ENCODE measurements around the gene ACAD9.
"Not testable (repeated sequence)": the region's sequence is repeated elsewhere in the genome, so short reads cannot be mapped to it uniquely, and the experiment has no call there.

ACAD9 gene

GRCh38 chr3:128902426-128902825 is 23.0 kb downstream of the ACAD9 start:
- DNase-seq: no peak

GRCh38 chr3:128903501-128903900 is 24.1 kb downstream of the ACAD9 start:
- DNase-seq: no peak

- no peak for DNase-seq
These were observed 26.8 kb downstream of the ACAD9 start for GRCh38 chr3:128906031-128906803.

GRCh38 chr3:128906804-128907525 is 27.5 kb downstream of the ACAD9 start:
- DNase-seq: no peak

GRCh38 chr3:128907706-128908445 is 28.5 kb downstream of the ACAD9 start:
- no peak for DNase-seq

- DNase-seq: no peak
These were observed 29.5 kb downstream of the ACAD9 start for GRCh38 chr3:128908951-128909350.

GRCh38 chr3:128910006-128910405 is 30.6 kb downstream of the ACAD9 start:
- DNase-seq: no peak

GRCh38 chr3:128911911-128912310 is 32.5 kb downstream of the ACAD9 start:
- DNase-seq: no peak

GRCh38 chr3:128914966-128915645 is 35.7 kb downstream of the ACAD9 start:
- DNase-seq: no peak

- DNase-seq: no peak
These were observed 37.9 kb downstream of the ACAD9 start for GRCh38 chr3:128917291-128917690.

GRCh38 chr3:128919988-128920387 is 40.6 kb downstream of the ACAD9 start:
- DNase-seq: no peak

- no peak for DNase-seq
These were observed 43.5 kb downstream of the ACAD9 start for GRCh38 chr3:128922804-128923459.

GRCh38 chr3:128923576-128923975 is 44.2 kb downstream of the ACAD9 start:
- no peak for DNase-seq

GRCh38 chr3:128923986-128924385 is 44.6 kb downstream of the ACAD9 start:
- not testable (repeated sequence) for DNase-seq

GRCh38 chr3:128929364-128929763 is 49.9 kb downstream of the ACAD9 start:
- no peak for DNase-seq

- DNase-seq: no peak
These were observed 51.6 kb downstream of the ACAD9 start for GRCh38 chr3:128931046-128931445.

- no peak for DNase-seq
These were observed 53.2 kb downstream of the ACAD9 start for GRCh38 chr3:128932516-128933212.

GRCh38 chr3:128933213-128933921 is 53.9 kb downstream of the ACAD9 start:
- no peak for DNase-seq

- no peak for DNase-seq
These were observed 54.5 kb downstream of the ACAD9 start for GRCh38 chr3:128933922-128934253.

- no peak for DNase-seq
These were observed 56.5 kb downstream of the ACAD9 start for GRCh38 chr3:128935922-128936321.

GRCh38 chr3:128936341-128936740 is 56.9 kb downstream of the ACAD9 start:
- no peak for DNase-seq
